Neural progenitor cell (in vitro differentiated cells): ENCODE results near the gene PSMC1. TPM values are rescaled to one million over a fixed set of nuclear protein-coding genes. Genes with fewer than 3 reads are reported as not detected.
"Not testable (repeated sequence)": the region's sequence is repeated elsewhere in the genome, so short reads cannot be mapped to it uniquely, and the experiment has no call there.

ENCODE experiments used
- DNase-seq: peaks from one replicate; pipeline ENCODE4 v3.0.0-alpha.2; 2016; ENCODE audit warnings: low spot score
- H2AFZ ChIP-seq: fragments of 200-600 bp; sonication (generic); replicated peaks from 2 replicates; pipeline ENCODE4 v1.6.1; 2016; ENCODE audit warnings: antibody characterized with exemption
- H3F3A ChIP-seq: fragments of 200-600 bp; sonication (generic); 2 replicates; pipeline ENCODE4 v1.6.1; 2016; ENCODE audit warnings: antibody characterized with exemption, low read depth
- H3K27ac ChIP-seq: fragments of 200-600 bp; sonication (generic); 2 replicates; pipeline ENCODE4 v1.5.1; 2016; ENCODE audit warnings: mild to moderate bottlenecking
- H3K27me3 ChIP-seq: fragments of 200-600 bp; sonication (generic); 2 replicates; pipeline ENCODE4 v1.6.1; 2016; ENCODE audit warnings: mild to moderate bottlenecking, moderate library complexity
- H3K36me3 ChIP-seq: fragments of 200-600 bp; sonication (generic); 2 replicates; pipeline ENCODE4 v1.5.1; 2016
- H3K4me1 ChIP-seq: fragments of 200-600 bp; sonication (generic); 2 replicates; pipeline ENCODE4 v1.6.1; 2016; ENCODE audit warnings: mixed run types
- H3K4me2 ChIP-seq: fragments of 200-600 bp; sonication (generic); 2 replicates; pipeline ENCODE4 v1.6.1; 2016
- H3K4me3 ChIP-seq: fragments of 200-600 bp; sonication (generic); 2 replicates; pipeline ENCODE4 v1.5.1; 2016
- H3K79me2 ChIP-seq: fragments of 200-600 bp; sonication (generic); 2 replicates; pipeline ENCODE4 v1.6.1; 2016; ENCODE audit warnings: low read depth
- H3K9ac ChIP-seq: fragments of 200-600 bp; sonication (generic); 2 replicates; pipeline ENCODE4 v1.6.1; 2016
- H3K9me3 ChIP-seq: fragments of 200-600 bp; sonication (generic); 2 replicates; pipeline ENCODE4 v1.5.1; 2016; ENCODE audit warnings: low read depth
- H4K20me1 ChIP-seq: fragments of 200-600 bp; sonication (generic); 2 replicates; pipeline ENCODE4 v1.6.1; 2016; ENCODE audit warnings: low read depth
- H3K27ac Mint-ChIP-seq: 3 replicates; pipeline ENCODE4 v1.8.0; 2021; ENCODE audit warnings: mixed read lengths
- H3K27me3 Mint-ChIP-seq: 2 replicates; pipeline ENCODE4 v1.8.0; 2022; ENCODE audit warnings: low read depth, mild to moderate bottlenecking, inconsistent platforms, moderate library complexity, mixed read lengths; ENCODE audit not compliant: insufficient read depth
- H3K36me3 Mint-ChIP-seq: 3 replicates; pipeline ENCODE4 v1.8.0; 2021; ENCODE audit warnings: mixed read lengths
- H3K4me1 Mint-ChIP-seq: 3 replicates; pipeline ENCODE4 v1.8.0; 2021; ENCODE audit warnings: mixed read lengths
- H3K4me3 Mint-ChIP-seq: 3 replicates; pipeline ENCODE4 v1.8.0; 2021; ENCODE audit warnings: mild to moderate bottlenecking, moderate library complexity, mixed read lengths
- H3K9me3 Mint-ChIP-seq: 3 replicates; pipeline ENCODE4 v1.8.0; 2020; ENCODE audit warnings: mixed read lengths
- CTCF ChIP-seq: fragments of 200-600 bp; sonication (generic); IDR thresholded peaks from 2 replicates; pipeline ENCODE4 v1.5.1; 2017; ENCODE audit warnings: antibody characterized with exemption, mild to moderate bottlenecking
- EZH2 ChIP-seq: fragments of 200-600 bp; sonication (generic); IDR thresholded peaks from 2 replicates; pipeline ENCODE4 v1.6.1; 2017; ENCODE audit warnings: antibody characterized with exemption, mild to moderate bottlenecking, moderate library complexity
- EZH2phosphoT487 ChIP-seq: fragments of 200-600 bp; sonication (generic); IDR thresholded peaks from 2 replicates; pipeline ENCODE4 v1.6.1; 2017; ENCODE audit warnings: antibody characterized with exemption
- total RNA-seq: library from RNA; depleted of rRNA; stranded (reverse); fragments of >200 nt; gene quantifications from 2 replicates; pipeline ENCODE4 v1.2.3, GENCODE V29; 2015; ENCODE audit warnings: low replicate concordance

Gene PSMC1
- 164 and 233 TPM in 2 replicates for total RNA-seq

- H3K36me3 Mint-ChIP-seq, result peaks cover 25% of the 10 kb centered on the region
- no peaks in the 10 kb centered on the region for H3K27me3 Mint-ChIP-seq
- peak within 1 kb of the TSS; percentile 94 for H3K27ac Mint-ChIP-seq
- H3K27me3 ChIP-seq, result peaks cover 36% of the 10 kb centered on the region
- H3K36me3 ChIP-seq, result peaks cover 17% of the 10 kb centered on the region
- no peaks in the 10 kb centered on the region for H3K9me3 Mint-ChIP-seq
- H3K9me3 ChIP-seq, result no peaks in the 10 kb centered on the region
- peaks cover 10% of the 10 kb centered on the region for H3K4me1 ChIP-seq
- H2AFZ ChIP-seq, result peak within 1 kb of the TSS; percentile 53
- H3K27ac ChIP-seq, result no peak within 1 kb of the TSS
- no peak for TF ChIP-seq EZH2phosphoT487
- no peak for TF ChIP-seq CTCF
- no peak for TF ChIP-seq EZH2
- peaks cover 22% of the 10 kb centered on the region for H3K4me1 Mint-ChIP-seq
- H3K4me3 Mint-ChIP-seq, result peak within 1 kb of the TSS; percentile 99
- H3K9ac ChIP-seq, result peak within 1 kb of the TSS; percentile 84
- H3K4me3 ChIP-seq, result peak within 1 kb of the TSS; percentile 69
- no peaks in the 10 kb centered on the region for H3F3A ChIP-seq
- H3K79me2 ChIP-seq, result peaks cover 36% of the 10 kb centered on the region
- peak; percentile 87 for DNase-seq
- peaks cover 5% of the 10 kb centered on the region for H4K20me1 ChIP-seq
- peak within 1 kb of the TSS; percentile 94 for H3K4me2 ChIP-seq
These were observed at the start of gene PSMC1 for GRCh38 chr14:90256354-90257131. PSMC1 (plus strand) TSS chr14:90256553; CDS start chr14:90256598, 45 bp downstream.

- H3K9me3 Mint-ChIP-seq, result peaks cover 17% of the 10 kb centered on the region
- H3K9me3 ChIP-seq, result no peaks in the 10 kb centered on the region
- no peaks in the 10 kb centered on the region for H4K20me1 ChIP-seq
- H3K36me3 Mint-ChIP-seq, result peaks cover 2% of the 10 kb centered on the region
- H3K27me3 ChIP-seq, result no peaks in the 10 kb centered on the region
- no peak overlapping the region for H3K4me3 ChIP-seq
- H3K4me1 Mint-ChIP-seq, result no peaks in the 10 kb centered on the region
- TF ChIP-seq EZH2phosphoT487 (no peak), CTCF (no peak), EZH2 (no peak)
- no peak overlapping the region for H2AFZ ChIP-seq
- H3K27ac Mint-ChIP-seq, result no peak overlapping the region
- no peaks in the 10 kb centered on the region for H3K4me1 ChIP-seq
- no peaks in the 10 kb centered on the region for H3F3A ChIP-seq
- H3K4me2 ChIP-seq, result no peak overlapping the region
- H3K36me3 ChIP-seq, result no peaks in the 10 kb centered on the region
- peaks cover 4% of the 10 kb centered on the region for H3K27me3 Mint-ChIP-seq
- H3K9ac ChIP-seq, result no peak overlapping the region
- no peak overlapping the region for H3K27ac ChIP-seq
- no peak for DNase-seq
- H3K4me3 Mint-ChIP-seq, result no peak overlapping the region
- H3K79me2 ChIP-seq, result no peaks in the 10 kb centered on the region
These were observed 43.1 kb upstream of the PSMC1 start for GRCh38 chr14:90213099-90213748.

GRCh38 chr14:90228478-90228877 is 27.9 kb upstream of the PSMC1 start:
- Mint-ChIP-seq H3K4me1 (no peaks in the 10 kb centered on the region), H3K36me3 (no peaks in the 10 kb centered on the region), H3K9me3 (peaks cover 10% of the 10 kb centered on the region), H3K27ac (no peak overlapping the region), H3K4me3 (no peak overlapping the region), H3K27me3 (peaks cover 4% of the 10 kb centered on the region)
- no peaks in the 10 kb centered on the region for H3K4me1 ChIP-seq
- no peaks in the 10 kb centered on the region for H3K36me3 ChIP-seq
- no peaks in the 10 kb centered on the region for H3K79me2 ChIP-seq
- no peaks in the 10 kb centered on the region for H3K27me3 ChIP-seq
- H3K27ac ChIP-seq, result no peak overlapping the region
- no peaks in the 10 kb centered on the region for H3F3A ChIP-seq
- no peaks in the 10 kb centered on the region for H4K20me1 ChIP-seq
- no peak overlapping the region for H3K4me3 ChIP-seq
- TF ChIP-seq EZH2phosphoT487 (no peak), CTCF (no peak), EZH2 (no peak)
- no peak overlapping the region for H3K4me2 ChIP-seq
- no peak for DNase-seq
- H3K9ac ChIP-seq, result no peak overlapping the region
- H2AFZ ChIP-seq, result no peak overlapping the region
- no peaks in the 10 kb centered on the region for H3K9me3 ChIP-seq

- not testable (repeated sequence) for DNase-seq, H3K79me2 ChIP-seq, H3K27ac ChIP-seq, H3K9ac ChIP-seq, H3K9me3 Mint-ChIP-seq, H3K9me3 ChIP-seq, H3K27me3 Mint-ChIP-seq, H3K36me3 ChIP-seq, H3K36me3 Mint-ChIP-seq, H3K4me2 ChIP-seq, H3K4me3 Mint-ChIP-seq, H3K4me1 Mint-ChIP-seq, H3K4me1 ChIP-seq, H3K27ac Mint-ChIP-seq, H3K27me3 ChIP-seq, H4K20me1 ChIP-seq, H3F3A ChIP-seq, H3K4me3 ChIP-seq, H2AFZ ChIP-seq
These were observed 26.4 kb upstream of the PSMC1 start for GRCh38 chr14:90229942-90230341.
